Fibroblast of lung (primary cell): ENCODE results near the gene FAM193A. TPM values are rescaled to one million over a fixed set of nuclear protein-coding genes. Genes with fewer than 3 reads are reported as not detected.
"Not testable (repeated sequence)": the region's sequence is repeated elsewhere in the genome, so short reads cannot be mapped to it uniquely, and the experiment has no call there.

Experiments used
- DNase-seq, 2 donors: peaks; one replicate each; pipeline versions ENCODE4 v3.0.0 to v3.0.0-alpha.2; 2010; ENCODE audit warnings: low read depth in 2 of 2
- H2AFZ ChIP-seq: 2 replicates; pipeline ENCODE4 v1.5.1; 2012; ENCODE audit warnings: low read length, control low read depth, inconsistent platforms
- H3K27ac ChIP-seq: 2 replicates; pipeline ENCODE4 v1.5.1; 2011; ENCODE audit warnings: low read length, control low read depth; ENCODE audit not compliant: insufficient read depth
- H3K27me3 ChIP-seq: 2 replicates; pipeline ENCODE4 v1.5.1; 2011; ENCODE audit warnings: mild to moderate bottlenecking, low read length; ENCODE audit not compliant: control insufficient read depth, insufficient read depth
- H3K36me3 ChIP-seq: 2 replicates; pipeline ENCODE4 v1.5.1; 2011; ENCODE audit warnings: low read length; ENCODE audit not compliant: control insufficient read depth, insufficient read depth
- H3K4me1 ChIP-seq: 2 replicates; pipeline ENCODE4 v1.5.1; 2011; ENCODE audit warnings: low read length; ENCODE audit not compliant: control insufficient read depth, insufficient read depth; ENCODE audit errors: extremely low read depth
- H3K4me2 ChIP-seq: 2 replicates; pipeline ENCODE4 v1.5.1; 2011; ENCODE audit warnings: low read length, control low read depth; ENCODE audit not compliant: insufficient read depth; ENCODE audit errors: extremely low read depth
- H3K4me3 ChIP-seq, 4 experiments: fragments of 200-600 bp in 1 of 4; sonication (generic) in 1 of 4; replicated peaks in 1 of 4; 2 replicates each; pipeline ENCODE4 v1.5.1; 2011 to 2016; ENCODE audit warnings: low read length in 4 of 4, low read depth in 3 of 4, mild to moderate bottlenecking in 3 of 4, control low read depth in 2 of 4, inconsistent platforms in 1 of 4, mixed read lengths in 1 of 4; ENCODE audit not compliant: insufficient read depth in 1 of 4; ENCODE audit errors: control extremely low read depth in 1 of 4
- H3K79me2 ChIP-seq: 2 replicates; pipeline ENCODE4 v1.5.1; 2012; ENCODE audit warnings: mild to moderate bottlenecking, low read length, inconsistent platforms; ENCODE audit not compliant: control insufficient read depth, insufficient read depth
- H3K9ac ChIP-seq: 2 replicates; pipeline ENCODE4 v1.5.1; 2011; ENCODE audit warnings: mild to moderate bottlenecking, low read length, control low read depth; ENCODE audit not compliant: insufficient read depth
- H3K9me3 ChIP-seq: 2 replicates; pipeline ENCODE4 v1.5.1; 2012; ENCODE audit warnings: low read depth, low read length; ENCODE audit not compliant: control insufficient read depth, insufficient read depth
- H4K20me1 ChIP-seq: 2 replicates; pipeline ENCODE4 v1.5.1; 2011; ENCODE audit warnings: low read length; ENCODE audit not compliant: control insufficient read depth, insufficient read depth; ENCODE audit errors: extremely low read depth
- EZH2 ChIP-seq: IDR thresholded peaks from 2 replicates; pipeline ENCODE4 v1.5.1; 2012; ENCODE audit warnings: low read length, control low read depth, mild to moderate bottlenecking; ENCODE audit errors: missing control alignments
- polyA plus RNA-seq, 2 donors: library from polyadenylated mRNA; depleted of rRNA in 1 of 2; stranded (reverse) in 1 of 2; unstranded in 1 of 2; fragments of >200 nt; gene quantifications; 2 replicates each; pipeline ENCODE4 v1.2.1, GENCODE V29; 2011 to 2012; ENCODE audit warnings: missing spikeins in 1 of 2
- total RNA-seq: library from RNA; depleted of rRNA; stranded (reverse); fragments of >200 nt; gene quantifications from 2 replicates; pipeline ENCODE4 v1.2.1, GENCODE V29; 2014
- TF ChIP-seq, protein P1 (sequence below), 2 donors: IDR thresholded peaks in 1 of 2; conservative IDR thresholded peaks in 1 of 2; 1 replicate in 1 of 2; 2 replicates in 1 of 2; pipeline ENCODE4 v1.5.1; 2011 to 2012; ENCODE audit warnings: low read length in 2 of 2, control low read depth in 1 of 2, inconsistent platforms in 1 of 2, low read depth in 1 of 2, mild to moderate bottlenecking in 1 of 2

The FAM193A gene
- total and polyA plus RNA-seq, 2 donors (not counting 1 experiment from before 2014, with no cell fraction given): 5.6 to 10.9 TPM

DNA sequence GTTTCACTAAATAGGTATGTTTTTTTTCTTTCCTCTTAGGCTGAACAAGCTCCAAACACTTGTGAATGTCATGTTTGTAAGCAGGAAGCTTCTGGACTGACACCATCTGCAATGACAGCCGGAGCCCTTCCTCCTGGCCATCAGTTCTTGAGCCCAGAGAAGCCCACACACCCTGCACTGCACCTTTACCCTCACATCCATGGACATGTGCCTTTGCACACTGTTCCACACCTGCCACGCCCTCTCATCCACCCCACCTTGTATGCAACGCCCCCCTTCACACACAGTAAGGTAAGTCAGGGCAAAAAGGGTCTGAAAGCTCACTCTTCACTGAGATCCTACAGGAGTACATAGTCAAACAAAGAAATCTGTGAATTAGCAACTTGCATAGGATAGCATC is 135.6 kb downstream of the FAM193A start:
- no peak overlapping the region for H3K9ac ChIP-seq
- no peaks in the 10 kb centered on the region for H4K20me1 ChIP-seq
- H2AFZ ChIP-seq: no peak overlapping the region
- no peaks in the 10 kb centered on the region for H3K27me3 ChIP-seq
- no peak overlapping the region for H3K4me3 ChIP-seq
- no peak overlapping the region for H3K27ac ChIP-seq
- no peak for TF ChIP-seq EZH2
- TF ChIP-seq, protein P1, sequence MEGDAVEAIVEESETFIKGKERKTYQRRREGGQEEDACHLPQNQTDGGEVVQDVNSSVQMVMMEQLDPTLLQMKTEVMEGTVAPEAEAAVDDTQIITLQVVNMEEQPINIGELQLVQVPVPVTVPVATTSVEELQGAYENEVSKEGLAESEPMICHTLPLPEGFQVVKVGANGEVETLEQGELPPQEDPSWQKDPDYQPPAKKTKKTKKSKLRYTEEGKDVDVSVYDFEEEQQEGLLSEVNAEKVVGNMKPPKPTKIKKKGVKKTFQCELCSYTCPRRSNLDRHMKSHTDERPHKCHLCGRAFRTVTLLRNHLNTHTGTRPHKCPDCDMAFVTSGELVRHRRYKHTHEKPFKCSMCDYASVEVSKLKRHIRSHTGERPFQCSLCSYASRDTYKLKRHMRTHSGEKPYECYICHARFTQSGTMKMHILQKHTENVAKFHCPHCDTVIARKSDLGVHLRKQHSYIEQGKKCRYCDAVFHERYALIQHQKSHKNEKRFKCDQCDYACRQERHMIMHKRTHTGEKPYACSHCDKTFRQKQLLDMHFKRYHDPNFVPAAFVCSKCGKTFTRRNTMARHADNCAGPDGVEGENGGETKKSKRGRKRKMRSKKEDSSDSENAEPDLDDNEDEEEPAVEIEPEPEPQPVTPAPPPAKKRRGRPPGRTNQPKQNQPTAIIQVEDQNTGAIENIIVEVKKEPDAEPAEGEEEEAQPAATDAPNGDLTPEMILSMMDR (conservative IDR thresholded peaks at IDR 0.05 in 1 of 2, IDR thresholded peaks at IDR 0.05 in 1 of 2; ENCODE audit: low read depth in 1 of 2, low read length in 2 of 2): no peak
- H3K36me3 ChIP-seq: peaks cover 14% of the 10 kb centered on the region
- peaks cover 8% of the 10 kb centered on the region for H3K79me2 ChIP-seq
- DNase-seq: no peak
- H3K9me3 ChIP-seq: no peaks in the 10 kb centered on the region
- peaks cover under 1% of the 10 kb centered on the region for H3K4me1 ChIP-seq
- H3K4me2 ChIP-seq: no peak overlapping the region

DNA sequence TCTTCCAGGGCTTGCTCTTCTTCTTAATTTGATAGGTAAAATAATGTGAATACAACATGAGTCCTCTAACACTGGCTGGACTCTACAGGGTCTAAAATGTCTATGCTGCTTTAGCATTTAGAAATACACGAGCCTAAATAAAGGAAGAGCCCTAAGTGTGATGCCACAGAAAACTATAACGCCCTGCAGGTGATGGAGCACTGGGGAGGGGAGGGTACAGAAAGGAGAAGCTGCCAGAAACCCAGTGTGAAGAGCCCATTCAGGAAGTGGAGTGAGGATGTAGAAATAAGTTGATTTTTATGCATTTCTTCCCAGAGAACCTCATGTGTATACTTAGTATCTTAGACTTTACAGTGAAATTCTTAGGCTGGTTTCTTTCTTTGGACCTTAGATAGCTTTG is 136.3 kb downstream of the FAM193A start:
- no peak overlapping the region for H3K4me3 ChIP-seq
- H3K4me2 ChIP-seq: no peak overlapping the region
- no peak for DNase-seq
- peaks cover 4% of the 10 kb centered on the region for H3K79me2 ChIP-seq
- H3K9ac ChIP-seq: no peak overlapping the region
- peaks cover 14% of the 10 kb centered on the region for H3K36me3 ChIP-seq
- H3K9me3 ChIP-seq: no peaks in the 10 kb centered on the region
- no peak overlapping the region for H3K27ac ChIP-seq
- TF ChIP-seq EZH2: no peak
- TF ChIP-seq, protein P1 (conservative IDR thresholded peaks at IDR 0.05 in 1 of 2, IDR thresholded peaks at IDR 0.05 in 1 of 2; ENCODE audit: low read depth in 1 of 2, low read length in 2 of 2): no peak
- H3K27me3 ChIP-seq: no peaks in the 10 kb centered on the region
- H4K20me1 ChIP-seq: no peaks in the 10 kb centered on the region
- H2AFZ ChIP-seq: no peak overlapping the region
- no peaks in the 10 kb centered on the region for H3K4me1 ChIP-seq

DNA sequence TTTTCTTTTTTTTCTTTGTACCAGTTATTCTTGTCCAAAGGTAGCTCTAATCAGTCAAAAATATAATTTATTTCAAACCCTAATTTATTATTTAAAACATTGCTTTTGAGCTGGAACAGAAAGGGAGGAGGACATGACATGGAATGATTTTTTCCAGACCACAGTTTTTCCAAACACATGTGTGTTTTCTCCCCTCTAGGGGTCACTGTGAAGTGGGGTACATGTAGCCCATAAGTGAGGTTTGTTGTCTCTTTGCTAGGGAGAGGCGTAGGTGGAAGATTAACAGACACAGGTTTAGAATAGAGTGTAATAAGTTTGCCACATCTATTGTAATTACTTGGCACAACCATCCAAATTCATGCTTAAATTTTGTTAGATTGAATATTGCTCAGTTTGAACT is 136.7 kb downstream of the FAM193A start:
- H3K27me3 ChIP-seq: no peaks in the 10 kb centered on the region
- no peaks in the 10 kb centered on the region for H3K4me1 ChIP-seq
- peaks cover 14% of the 10 kb centered on the region for H3K36me3 ChIP-seq
- no peak overlapping the region for H3K4me3 ChIP-seq
- no peak overlapping the region for H3K27ac ChIP-seq
- no peak overlapping the region for H3K4me2 ChIP-seq
- H3K79me2 ChIP-seq: peaks cover 1% of the 10 kb centered on the region
- peak in 1 of 2 donors; percentile 8 for DNase-seq
- no peak overlapping the region for H2AFZ ChIP-seq
- H3K9me3 ChIP-seq: no peaks in the 10 kb centered on the region
- no peak for TF ChIP-seq EZH2
- TF ChIP-seq, protein P1 (conservative IDR thresholded peaks at IDR 0.05 in 1 of 2, IDR thresholded peaks at IDR 0.05 in 1 of 2; ENCODE audit: low read depth in 1 of 2, low read length in 2 of 2): peak; percentile 40 to 42
- H4K20me1 ChIP-seq: no peaks in the 10 kb centered on the region
- H3K9ac ChIP-seq: no peak overlapping the region

DNA sequence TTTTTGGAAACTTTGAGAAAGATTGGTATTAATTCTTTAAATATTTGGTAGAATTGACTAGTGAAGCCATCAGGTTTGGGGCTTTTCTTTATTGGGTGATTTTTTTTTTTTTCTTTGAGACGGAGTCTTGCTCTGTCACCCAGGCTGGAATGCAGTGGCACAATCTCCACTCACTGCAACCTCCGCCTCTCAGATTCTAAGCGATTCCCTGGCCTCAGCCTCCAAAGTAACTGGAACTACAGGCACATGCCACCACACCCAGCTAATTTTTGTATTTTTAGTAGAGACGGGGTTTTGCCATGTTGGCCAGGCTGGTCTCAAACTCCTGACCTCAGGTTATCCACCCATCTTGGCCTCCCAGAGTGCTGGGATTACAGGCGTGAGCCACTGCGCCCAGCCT is 143.3 kb downstream of the FAM193A start:
- not testable (repeated sequence) for H3K79me2 ChIP-seq, DNase-seq, H3K36me3 ChIP-seq, H3K27ac ChIP-seq, H3K27me3 ChIP-seq, H3K4me3 ChIP-seq, H3K4me1 ChIP-seq, H3K4me2 ChIP-seq, H3K9ac ChIP-seq, H3K9me3 ChIP-seq, H2AFZ ChIP-seq, H4K20me1 ChIP-seq
